GM18505 (cell line): ENCODE measurements around the gene KIR2DL4.
"Not testable (repeated sequence)": the region's sequence is repeated elsewhere in the genome, so short reads cannot be mapped to it uniquely, and the experiment has no call there.

Experiments used
- ATAC-seq: cut with Tn5 transposase; IDR thresholded peaks from one replicate; pipeline ENCODE4 v1.9.1; 2021; ENCODE audit not compliant: unreplicated experiment
- POLR2A ChIP-seq: IDR thresholded peaks from 4 replicates; pipeline ENCODE4 v1.6.1; 2011; ENCODE audit warnings: borderline replicate concordance; ENCODE audit not compliant: insufficient read depth, insufficient read length; ENCODE audit errors: extremely low read depth

The KIR2DL4 gene

DNA sequence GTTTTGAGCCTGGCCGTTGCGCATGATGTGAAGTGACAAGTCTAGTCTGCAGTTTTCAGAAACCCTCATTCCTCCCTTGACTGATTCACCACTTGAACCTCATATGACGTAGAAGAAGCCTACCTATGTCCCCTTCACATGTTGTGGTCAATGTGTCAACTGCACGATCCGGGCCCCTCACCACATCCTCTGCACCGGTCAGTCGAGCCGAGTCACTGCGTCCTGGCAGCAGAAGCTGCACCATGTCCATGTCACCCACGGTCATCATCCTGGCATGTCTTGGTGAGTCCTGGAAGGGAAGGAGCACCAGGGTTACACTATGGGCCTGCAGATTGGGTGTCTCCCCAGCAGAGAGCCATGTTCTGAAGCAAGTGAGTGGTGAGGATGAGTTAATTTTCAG, at the start of gene KIR2DL4:
Gene KIR2DL4, plus strand, starts transcription at position 201 of the 400 bp plus-strand sequence. Its CDS starts 42 bp downstream, at position 243.
- no peak for TF ChIP-seq POLR2A
- ATAC-seq = no peak

DNA sequence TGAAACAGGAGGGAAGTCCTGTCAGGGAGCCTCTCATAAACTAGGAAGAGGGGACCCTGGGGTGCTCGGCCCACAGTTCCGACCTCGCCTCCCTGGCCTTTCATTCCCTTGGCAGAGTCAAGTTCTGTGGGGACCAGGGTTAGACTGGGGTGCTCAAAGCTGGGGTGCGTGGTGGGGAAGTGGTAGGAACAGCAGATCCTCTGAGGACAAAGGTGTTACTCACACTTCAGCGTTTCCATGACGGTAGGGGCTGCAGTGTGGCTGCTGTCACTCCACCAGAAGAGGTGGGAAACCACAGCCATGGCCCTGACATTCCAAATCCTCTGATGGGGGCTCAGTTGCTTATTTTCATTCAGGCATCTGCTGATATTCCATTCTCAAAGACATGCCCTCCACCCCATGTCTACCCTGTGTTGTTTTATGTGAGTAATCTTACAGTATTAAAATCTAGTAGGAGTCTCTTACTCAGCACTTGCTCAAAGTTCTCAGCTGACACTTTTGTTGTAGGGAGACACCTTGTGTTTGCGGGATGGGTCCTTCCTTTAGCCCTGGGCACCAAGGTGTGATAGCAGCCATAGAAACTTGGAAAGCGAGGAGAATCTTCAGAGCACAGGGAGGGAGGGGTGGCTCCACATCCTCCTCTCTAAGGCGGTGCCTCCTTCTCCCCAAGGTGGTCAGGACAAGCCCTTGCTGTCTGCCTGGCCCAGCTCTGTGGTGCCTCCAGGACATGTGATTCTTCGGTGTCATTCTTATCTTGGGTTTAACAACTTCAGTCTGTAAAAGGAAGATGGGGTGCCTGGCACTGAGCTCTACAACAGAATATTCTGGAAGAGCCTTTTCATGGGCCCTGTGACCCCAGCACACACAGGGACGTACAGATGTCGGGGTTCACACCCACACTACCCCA, 47.0 kb upstream of the KIR2DL4 start:
- not testable (repeated sequence) for ATAC-seq

GRCh38 chr19:54758577-54758976, 44.8 kb upstream of the KIR2DL4 start:
- ATAC-seq = not testable (repeated sequence)

DNA sequence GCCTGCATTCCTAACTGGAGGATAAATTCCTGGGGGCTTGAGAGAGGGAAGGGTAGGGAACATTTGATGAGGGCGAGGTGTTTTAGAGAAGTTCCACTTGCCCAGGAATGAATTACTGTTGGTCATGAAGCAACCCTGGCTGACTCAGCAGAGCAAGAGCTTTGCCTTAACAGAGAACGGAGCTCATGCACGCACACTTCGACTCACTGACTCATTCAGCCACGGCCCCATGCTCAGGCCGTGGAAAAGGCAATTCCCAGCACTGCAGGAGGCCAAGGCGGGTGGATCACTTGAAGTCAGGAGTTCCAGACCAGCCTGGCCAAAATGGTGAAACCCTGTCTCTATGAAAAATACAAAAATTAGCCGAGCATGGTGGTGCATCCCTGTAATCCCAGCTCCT, 39.2 kb upstream of the KIR2DL4 start:
- ATAC-seq = not testable (repeated sequence)

- ATAC-seq = not testable (repeated sequence)
Measured at GRCh38 chr19:54766464-54766863, 36.9 kb upstream of the KIR2DL4 start.

- ATAC-seq = not testable (repeated sequence)
Measured at GRCh38 chr19:54769646-54770045, 33.8 kb upstream of the KIR2DL4 start, which contains the start of gene KIR2DL1. TSS of gene KIR2DL1 (plus strand) at chr19:54769793. CDS start at chr19:54769851, 58 bp downstream.

DNA sequence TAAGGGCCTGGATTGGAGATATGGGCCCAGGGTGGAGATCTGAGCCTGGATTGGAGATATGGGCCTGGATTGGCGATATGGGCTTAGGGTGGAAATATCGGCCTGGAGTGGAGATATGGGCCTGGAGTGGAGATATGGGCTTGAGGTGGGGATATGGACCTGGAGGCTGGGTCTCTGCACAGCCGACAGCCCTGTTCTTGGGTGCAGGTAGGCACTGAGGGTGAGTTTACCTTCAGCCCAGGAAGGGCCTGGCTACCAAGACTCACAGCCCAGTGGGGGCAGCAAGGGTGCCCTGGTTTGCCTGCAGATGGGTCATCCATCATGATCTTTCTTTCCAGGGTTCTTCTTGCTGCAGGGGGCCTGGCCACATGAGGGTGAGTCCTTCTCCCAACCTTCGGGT, 32.9 kb upstream of the KIR2DL4 start:
- not testable (repeated sequence) for ATAC-seq

GRCh38 chr19:54771018-54771960, 32.1 kb upstream of the KIR2DL4 start:
- ATAC-seq = not testable (repeated sequence)

DNA sequence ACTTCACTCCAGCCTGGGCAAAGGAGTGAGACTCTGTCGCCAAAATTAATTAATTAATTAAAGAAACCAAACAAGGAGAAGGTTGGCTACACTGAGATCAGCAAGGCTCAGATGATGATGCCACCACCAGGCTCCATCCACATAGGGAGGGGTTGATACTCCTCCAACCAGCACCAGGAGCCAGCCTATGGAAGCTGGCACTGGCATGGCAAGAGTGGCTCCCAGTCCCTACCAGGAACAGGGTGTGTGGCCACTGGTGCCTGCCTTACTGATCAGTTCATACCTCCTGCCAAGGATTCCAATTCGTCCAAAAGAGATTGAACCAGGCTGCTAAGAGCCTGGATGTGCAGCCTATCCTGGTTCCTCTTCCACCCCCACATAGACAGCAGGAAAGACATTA, 30.7 kb upstream of the KIR2DL4 start:
- ATAC-seq = not testable (repeated sequence)

DNA sequence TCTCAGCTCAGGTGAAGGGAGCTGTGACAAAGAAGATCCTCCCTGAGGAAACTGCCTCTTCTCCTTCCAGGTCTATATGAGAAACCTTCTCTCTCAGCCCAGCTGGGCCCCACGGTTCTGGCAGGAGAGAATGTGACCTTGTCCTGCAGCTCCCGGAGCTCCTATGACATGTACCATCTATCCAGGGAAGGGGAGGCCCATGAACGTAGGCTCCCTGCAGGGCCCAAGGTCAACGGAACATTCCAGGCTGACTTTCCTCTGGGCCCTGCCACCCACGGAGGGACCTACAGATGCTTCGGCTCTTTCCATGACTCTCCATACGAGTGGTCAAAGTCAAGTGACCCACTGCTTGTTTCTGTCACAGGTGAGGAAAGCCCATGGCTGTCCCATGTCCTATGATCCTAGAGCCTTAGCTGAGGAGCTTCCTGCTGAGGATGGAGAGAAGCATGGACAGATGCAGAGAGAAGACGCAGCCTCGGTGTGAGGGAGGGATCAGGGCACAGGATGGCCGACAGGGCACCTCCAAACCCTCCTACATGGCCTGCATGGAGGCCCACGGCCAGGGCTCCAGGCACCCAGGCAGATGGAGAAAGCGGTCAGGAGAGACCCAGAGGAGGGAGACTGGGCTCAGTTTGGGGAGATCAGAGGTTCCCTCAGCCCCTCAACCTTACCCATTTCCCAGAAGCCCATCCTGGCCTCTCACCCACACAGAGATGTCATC, 28.2 kb upstream of the KIR2DL4 start:
- ATAC-seq = not testable (repeated sequence)

GRCh38 chr19:54775830-54776229, 27.6 kb upstream of the KIR2DL4 start:
- not testable (repeated sequence) for ATAC-seq

- ATAC-seq = not testable (repeated sequence)
Measured at GRCh38 chr19:54777851-54778250, 25.6 kb upstream of the KIR2DL4 start.

DNA sequence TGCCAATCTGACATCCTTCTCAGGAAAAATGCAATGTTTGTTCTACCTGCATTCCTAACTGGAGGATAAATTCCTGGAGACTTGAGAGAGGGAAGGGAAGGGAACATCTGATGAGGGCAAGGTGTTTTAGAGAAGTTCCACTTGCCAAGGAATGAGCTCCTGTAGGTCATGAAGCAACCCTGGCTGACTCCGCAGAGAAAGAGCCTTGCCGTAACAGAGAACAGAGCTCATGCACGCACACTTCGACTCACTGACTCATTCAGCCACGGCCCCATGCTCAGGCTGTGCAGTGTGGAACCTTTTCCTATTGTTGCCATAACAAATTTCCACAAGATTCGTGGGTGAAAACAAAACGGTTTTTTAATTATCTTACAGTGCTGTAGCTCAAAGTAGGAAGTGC, 24.5 kb upstream of the KIR2DL4 start:
- not testable (repeated sequence) for ATAC-seq

DNA sequence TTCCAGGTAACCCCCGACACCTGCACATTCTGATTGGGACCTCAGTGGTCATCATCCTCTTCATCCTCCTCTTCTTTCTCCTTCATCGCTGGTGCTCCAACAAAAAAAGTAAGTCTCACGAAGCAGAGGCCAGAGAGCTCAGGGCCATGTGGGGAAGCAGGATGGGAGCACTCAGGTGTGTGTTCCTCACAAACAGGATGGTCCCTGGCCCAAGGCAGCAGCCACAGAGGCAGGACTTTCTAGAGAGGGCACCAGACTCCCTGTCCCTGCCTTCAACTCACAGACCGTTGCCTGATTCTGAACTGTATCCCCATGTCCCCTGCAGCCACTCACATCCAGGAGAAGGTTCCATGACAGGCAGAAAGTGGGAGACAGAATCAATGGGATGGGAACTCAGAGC, 20.5 kb upstream of the KIR2DL4 start:
- not testable (repeated sequence) for ATAC-seq

GRCh38 chr19:54786091-54786723, 17.2 kb upstream of the KIR2DL4 start:
- ATAC-seq = not testable (repeated sequence)

DNA sequence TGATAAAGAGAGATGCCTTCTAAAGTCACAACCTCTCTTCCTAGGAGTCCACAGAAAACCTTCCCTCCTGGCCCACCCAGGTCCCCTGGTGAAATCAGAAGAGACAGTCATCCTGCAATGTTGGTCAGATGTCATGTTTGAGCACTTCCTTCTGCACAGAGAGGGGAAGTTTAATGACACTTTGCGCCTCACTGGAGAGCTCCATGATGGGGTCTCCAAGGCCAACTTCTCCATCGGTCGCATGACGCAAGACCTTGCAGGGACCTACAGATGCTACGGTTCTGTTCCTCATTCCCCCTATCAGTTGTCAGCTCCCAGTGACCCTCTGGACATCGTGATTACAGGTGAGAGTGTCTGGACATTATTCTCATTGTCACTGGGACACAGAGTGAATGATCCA, 15.3 kb upstream of the KIR2DL4 start:
- ATAC-seq = not testable (repeated sequence)
